ENCODE measurements around the gene S100A2. TPM values are rescaled to one million over a fixed set of nuclear protein-coding genes. Genes with fewer than 3 reads are reported as not detected.

The S100A2 gene
- polyA plus RNA-seq (2013): 0.87 TPM

DNA sequence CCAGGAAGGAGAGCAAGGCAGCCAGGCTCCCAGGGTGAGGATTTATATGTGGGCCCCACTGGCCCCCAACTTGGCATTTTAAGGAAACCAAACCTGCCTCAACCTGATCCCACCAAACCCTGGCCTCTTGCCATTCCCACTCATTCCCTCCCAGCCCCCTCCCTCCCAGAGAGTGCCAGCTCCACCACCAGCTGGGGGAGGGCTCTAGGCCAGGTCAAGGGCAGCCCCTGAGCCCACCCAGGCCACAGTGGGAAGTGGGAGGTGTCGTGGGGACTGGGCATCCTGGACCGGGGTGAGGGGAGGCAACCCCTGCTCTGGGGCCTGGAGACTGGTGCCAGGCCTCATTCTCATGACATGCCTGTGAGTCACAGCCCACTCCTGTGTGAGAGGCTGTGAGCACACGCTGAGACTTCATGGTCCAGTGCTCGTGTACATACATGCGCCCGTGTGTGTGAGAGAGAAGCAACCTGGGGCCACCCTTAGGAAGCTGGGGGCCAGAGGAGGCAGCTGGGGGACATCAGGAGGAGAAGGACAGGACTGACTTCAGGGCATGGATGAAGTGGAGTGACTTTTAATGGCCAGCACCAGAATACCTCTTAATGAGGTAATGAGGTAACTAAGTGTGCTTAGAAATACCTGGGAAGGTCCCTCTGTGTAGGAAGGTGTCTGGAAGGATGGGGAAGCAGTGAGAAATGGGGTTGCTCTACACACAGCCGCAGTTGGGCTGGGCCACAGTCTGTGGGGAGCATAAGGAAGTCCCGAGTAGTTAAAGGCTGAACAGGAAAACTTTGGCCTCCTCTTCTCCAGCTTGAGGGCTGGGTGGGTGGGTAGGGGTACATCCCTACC lies at the start of gene S100A2:
Gene S100A2, minus strand, starts transcription at position 316 of the 846 bp plus-strand sequence. CDS start 1,967 bp downstream, outside the sequence.
- WGBS (ENCODE audit: insufficient coverage): 38% methylated on average over 7 of the region's 8 CpGs
- peak within 1 kb of the TSS in 4 of 7 experiments; percentile 16 to 57 (median 30) for H3K4me3 ChIP-seq (ENCODE audit: control insufficient read depth in 1 of 7, extremely low read depth in 1 of 7, insufficient read depth in 4 of 7, low read depth in 2 of 7, low read length in 6 of 7)
- peak within 1 kb of the TSS; percentile 47 to 80 for H3K27ac ChIP-seq (ENCODE audit: insufficient read depth in 1 of 2, low read depth in 1 of 2, low read length in 2 of 2, poor library complexity in 1 of 2, severe bottlenecking in 2 of 2)
- H3K9me3 ChIP-seq (ENCODE audit: control extremely low read depth in 1 of 5, control insufficient read depth in 4 of 5, insufficient read depth in 2 of 5, low read depth in 1 of 5, low read length in 4 of 5): no peaks in the 10 kb centered on the region
- DNase-seq: peak; percentile 34 to 76 (median 65)
- POLR2A ChIA-PET: interaction anchor here (1.0 to 2.0 kb wide), 3 partner anchors 20 to 30 kb away, joined by 5 to 15 read pairs (median 11); partner anchors contain the start of genes S100A4 and S100A6
- CTCF ChIA-PET: interaction anchor here (0.6 to 11.1 kb wide), 10 partner anchors 12 to 68 kb away, joined by 3 to 116 read pairs (median 4); partner anchors contain the start of genes CHTOP, S100A13, S100A5 and S100A6
- H3K4me1 ChIP-seq (ENCODE audit: control extremely low read depth in 1 of 4, control insufficient read depth in 4 of 4, insufficient read depth in 4 of 4, low read length in 3 of 4): peaks cover 3 to 53% (median 33%) of the 10 kb centered on the region in 4 experiments
- H3K36me3 ChIP-seq (ENCODE audit: control insufficient read depth in 4 of 4, insufficient read depth in 4 of 4, low read length in 3 of 4): no peaks in the 10 kb centered on the region
- no peaks in the 10 kb centered on the region for H3K27me3 ChIP-seq (replicated peaks in 2 of 5; ENCODE audit: control insufficient read depth in 4 of 5, insufficient read depth in 5 of 5, low read length in 4 of 5)

DNA sequence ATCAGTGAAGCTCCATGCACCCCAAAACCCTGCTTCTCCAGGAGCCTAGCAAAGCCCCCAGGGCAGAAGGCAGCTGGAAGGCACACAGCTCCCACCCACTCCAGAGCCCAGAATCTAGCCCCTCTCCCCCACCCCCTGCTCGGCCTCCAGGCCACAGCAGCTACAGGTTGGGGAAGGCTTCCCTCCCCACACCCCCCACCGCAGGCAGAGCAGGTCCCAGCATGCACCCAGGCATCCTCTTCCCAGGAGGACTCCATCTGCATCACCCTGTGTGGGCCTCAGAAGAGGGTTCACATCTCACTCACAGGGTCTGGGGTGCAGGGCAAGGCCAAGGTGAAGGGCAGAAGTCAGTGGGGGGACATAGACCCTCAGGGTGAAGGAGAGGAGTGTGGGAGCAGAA lies 49.8 kb upstream of the S100A2 start:
- CTCF ChIA-PET: interaction anchor here (0.6 to 21.2 kb wide), 12 partner anchors 7 to 106 kb away, joined by 3 to 262 read pairs (median 8); partner anchors contain the start of genes S100A1 and S100A13
- POLR2A ChIA-PET: interaction anchor here (1.3 kb wide), 1 partner anchor 43 kb away, joined by 4 read pairs; no protein-coding TSS in a partner anchor
- Histone ChIP-seq H3K9me3 (ENCODE audit: control extremely low read depth in 1 of 5, control insufficient read depth in 4 of 5, insufficient read depth in 2 of 5, low read depth in 1 of 5, low read length in 4 of 5) (peaks cover 0 to 1% (median 0%) of the 10 kb centered on the region in 5 experiments), H3K36me3 (ENCODE audit: control insufficient read depth in 4 of 4, insufficient read depth in 4 of 4, low read length in 3 of 4) (no peaks in the 10 kb centered on the region), H3K4me1 (ENCODE audit: control extremely low read depth in 1 of 4, control insufficient read depth in 4 of 4, insufficient read depth in 4 of 4, low read length in 3 of 4) (peaks cover 0 to 17% (median 7%) of the 10 kb centered on the region in 4 experiments), H3K27me3 (replicated peaks in 2 of 5; ENCODE audit: control insufficient read depth in 4 of 5, insufficient read depth in 5 of 5, low read length in 4 of 5) (no peaks in the 10 kb centered on the region), H3K27ac (ENCODE audit: insufficient read depth in 1 of 2, low read depth in 1 of 2, low read length in 2 of 2, poor library complexity in 1 of 2, severe bottlenecking in 2 of 2) (no peak overlapping the region), H3K4me3 (ENCODE audit: control insufficient read depth in 1 of 7, extremely low read depth in 1 of 7, insufficient read depth in 4 of 7, low read depth in 2 of 7, low read length in 6 of 7) (no peak overlapping the region)
- DNase-seq: no peak
- 100% methylated on average over 2 of the region's 2 CpGs for WGBS (ENCODE audit: insufficient coverage)

GRCh38 chr1:153614906-153615305 lies 49.3 kb upstream of the S100A2 start:
- H3K4me1 ChIP-seq (ENCODE audit: control extremely low read depth in 1 of 4, control insufficient read depth in 4 of 4, insufficient read depth in 4 of 4, low read length in 3 of 4): peaks cover 0 to 22% (median 12%) of the 10 kb centered on the region in 4 experiments
- no peak overlapping the region for H3K27ac ChIP-seq (ENCODE audit: insufficient read depth in 1 of 2, low read depth in 1 of 2, low read length in 2 of 2, poor library complexity in 1 of 2, severe bottlenecking in 2 of 2)
- CTCF ChIA-PET: interaction anchor here (1.0 to 21.2 kb wide), 11 partner anchors 7 to 106 kb away, joined by 3 to 262 read pairs (median 7); partner anchors contain the start of genes S100A1 and S100A13
- H3K4me3 ChIP-seq (ENCODE audit: control insufficient read depth in 1 of 7, extremely low read depth in 1 of 7, insufficient read depth in 4 of 7, low read depth in 2 of 7, low read length in 6 of 7): no peak overlapping the region
- H3K9me3 ChIP-seq (ENCODE audit: control extremely low read depth in 1 of 5, control insufficient read depth in 4 of 5, insufficient read depth in 2 of 5, low read depth in 1 of 5, low read length in 4 of 5): peaks cover 0 to 1% (median 0%) of the 10 kb centered on the region in 5 experiments
- no peaks in the 10 kb centered on the region for H3K36me3 ChIP-seq (ENCODE audit: control insufficient read depth in 4 of 4, insufficient read depth in 4 of 4, low read length in 3 of 4)
- no peak for DNase-seq
- POLR2A ChIA-PET: interaction anchor here (0.5 kb wide), 1 partner anchor 34 kb away, joined by 3 read pairs; no protein-coding TSS in a partner anchor
- H3K27me3 ChIP-seq (replicated peaks in 2 of 5; ENCODE audit: control insufficient read depth in 4 of 5, insufficient read depth in 5 of 5, low read length in 4 of 5): no peaks in the 10 kb centered on the region
- WGBS (ENCODE audit: insufficient coverage): 100% methylated on average over 6 of the region's 7 CpGs

- no peaks in the 10 kb centered on the region for H3K27me3 ChIP-seq (replicated peaks in 2 of 5; ENCODE audit: control insufficient read depth in 4 of 5, insufficient read depth in 5 of 5, low read length in 4 of 5)
- no peak for DNase-seq
- 79% methylated on average over 2 of the region's 2 CpGs for WGBS (ENCODE audit: insufficient coverage)
- no peak overlapping the region for H3K27ac ChIP-seq (ENCODE audit: insufficient read depth in 1 of 2, low read depth in 1 of 2, low read length in 2 of 2, poor library complexity in 1 of 2, severe bottlenecking in 2 of 2)
- no peaks in the 10 kb centered on the region for H3K9me3 ChIP-seq (ENCODE audit: control extremely low read depth in 1 of 5, control insufficient read depth in 4 of 5, insufficient read depth in 2 of 5, low read depth in 1 of 5, low read length in 4 of 5)
- CTCF ChIA-PET: interaction anchor here (1.0 to 21.2 kb wide), 10 partner anchors 6 to 105 kb away, joined by 3 to 262 read pairs (median 18); partner anchors contain the start of genes S100A1 and S100A13
- H3K4me1 ChIP-seq (ENCODE audit: control extremely low read depth in 1 of 4, control insufficient read depth in 4 of 4, insufficient read depth in 4 of 4, low read length in 3 of 4): peaks cover 0 to 27% (median 16%) of the 10 kb centered on the region in 4 experiments
- POLR2A ChIA-PET: interaction anchor here (0.5 kb wide), 1 partner anchor 33 kb away, joined by 3 read pairs; no protein-coding TSS in a partner anchor
- H3K36me3 ChIP-seq (ENCODE audit: control insufficient read depth in 4 of 4, insufficient read depth in 4 of 4, low read length in 3 of 4): no peaks in the 10 kb centered on the region
- no peak overlapping the region for H3K4me3 ChIP-seq (ENCODE audit: control insufficient read depth in 1 of 7, extremely low read depth in 1 of 7, insufficient read depth in 4 of 7, low read depth in 2 of 7, low read length in 6 of 7)
Observed at GRCh38 chr1:153614189-153614900, 48.7 kb upstream of the S100A2 start.

- no peak overlapping the region for H3K4me3 ChIP-seq (ENCODE audit: control insufficient read depth in 1 of 7, extremely low read depth in 1 of 7, insufficient read depth in 4 of 7, low read depth in 2 of 7, low read length in 6 of 7)
- WGBS (ENCODE audit: insufficient coverage): 100% methylated on average over 2 of the region's 5 CpGs
- CTCF ChIA-PET: interaction anchor here (1.6 to 21.2 kb wide), 7 partner anchors 15 to 104 kb away, joined by 5 to 262 read pairs (median 62); partner anchors contain the start of genes S100A1 and S100A13
- H3K27me3 ChIP-seq (replicated peaks in 2 of 5; ENCODE audit: control insufficient read depth in 4 of 5, insufficient read depth in 5 of 5, low read length in 4 of 5): no peaks in the 10 kb centered on the region
- H3K27ac ChIP-seq (ENCODE audit: insufficient read depth in 1 of 2, low read depth in 1 of 2, low read length in 2 of 2, poor library complexity in 1 of 2, severe bottlenecking in 2 of 2): no peak overlapping the region
- POLR2A ChIA-PET: no interaction called here
- no peaks in the 10 kb centered on the region for H3K9me3 ChIP-seq (ENCODE audit: control extremely low read depth in 1 of 5, control insufficient read depth in 4 of 5, insufficient read depth in 2 of 5, low read depth in 1 of 5, low read length in 4 of 5)
- peaks cover 0 to 28% (median 16%) of the 10 kb centered on the region in 4 experiments for H3K4me1 ChIP-seq (ENCODE audit: control extremely low read depth in 1 of 4, control insufficient read depth in 4 of 4, insufficient read depth in 4 of 4, low read length in 3 of 4)
- DNase-seq: no peak
- no peaks in the 10 kb centered on the region for H3K36me3 ChIP-seq (ENCODE audit: control insufficient read depth in 4 of 4, insufficient read depth in 4 of 4, low read length in 3 of 4)
Observed at GRCh38 chr1:153613406-153613805, 47.8 kb upstream of the S100A2 start.

DNA sequence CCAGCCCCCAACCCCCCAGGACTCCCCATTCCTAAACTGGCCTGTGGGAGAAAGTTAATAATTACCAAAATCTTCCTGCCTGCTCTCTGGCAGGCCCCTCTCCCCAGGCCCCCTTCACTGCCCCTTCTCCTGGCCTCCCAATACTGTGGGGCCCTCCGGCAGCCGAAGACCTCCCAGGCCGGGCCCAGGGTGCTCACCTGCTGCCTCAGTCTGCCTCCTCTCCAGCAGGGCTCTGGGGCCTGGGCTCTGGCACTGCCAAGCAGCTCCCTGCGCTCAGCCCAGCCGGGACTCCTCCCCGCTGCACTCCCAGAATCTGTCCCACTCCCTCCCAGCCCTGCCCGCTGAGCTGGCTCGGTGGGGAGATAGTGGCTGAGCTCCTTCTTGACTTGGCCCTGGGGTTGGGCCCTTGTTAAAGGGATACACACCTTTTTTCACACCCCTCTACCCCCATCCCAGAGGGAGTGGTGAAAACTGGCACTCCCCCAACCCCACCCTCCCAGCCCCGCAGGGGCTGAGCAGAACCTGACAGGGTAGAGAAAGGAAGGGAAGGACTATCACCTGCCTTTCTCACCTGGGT lies 47.2 kb upstream of the S100A2 start, which contains the start of gene S100A16:
Gene S100A16, minus strand, starts transcription at position 383 of the 577 bp plus-strand sequence. CDS start 4,986 bp downstream, outside the sequence.
- H3K4me1 ChIP-seq (ENCODE audit: control extremely low read depth in 1 of 4, control insufficient read depth in 4 of 4, insufficient read depth in 4 of 4, low read length in 3 of 4): peaks cover 0 to 26% (median 16%) of the 10 kb centered on the region in 4 experiments
- H3K36me3 ChIP-seq (ENCODE audit: control insufficient read depth in 4 of 4, insufficient read depth in 4 of 4, low read length in 3 of 4): no peaks in the 10 kb centered on the region
- H3K27me3 ChIP-seq (replicated peaks in 2 of 5; ENCODE audit: control insufficient read depth in 4 of 5, insufficient read depth in 5 of 5, low read length in 4 of 5): no peaks in the 10 kb centered on the region
- CTCF ChIA-PET: interaction anchor here (9.0 to 21.2 kb wide), 3 partner anchors 14 to 42 kb away, joined by 100 to 262 read pairs (median 112); partner anchors contain the start of genes S100A1 and S100A13
- 98% methylated on average over 7 of the region's 9 CpGs for WGBS (ENCODE audit: insufficient coverage)
- no peaks in the 10 kb centered on the region for H3K9me3 ChIP-seq (ENCODE audit: control extremely low read depth in 1 of 5, control insufficient read depth in 4 of 5, insufficient read depth in 2 of 5, low read depth in 1 of 5, low read length in 4 of 5)
- H3K27ac ChIP-seq (ENCODE audit: insufficient read depth in 1 of 2, low read depth in 1 of 2, low read length in 2 of 2, poor library complexity in 1 of 2, severe bottlenecking in 2 of 2): no peak within 1 kb of the TSS
- no peak within 1 kb of the TSS for H3K4me3 ChIP-seq (ENCODE audit: control insufficient read depth in 1 of 7, extremely low read depth in 1 of 7, insufficient read depth in 4 of 7, low read depth in 2 of 7, low read length in 6 of 7)
- DNase-seq: no peak
- POLR2A ChIA-PET: interaction anchor here (0.6 kb wide), 1 partner anchor 279 kb away, joined by 4 read pairs; no protein-coding TSS in a partner anchor
